ENCODE measurements around the gene MUC5B. TPM values are rescaled to one million over a fixed set of nuclear protein-coding genes. Genes with fewer than 3 reads are reported as not detected.
"Not testable (repeated sequence)": the region's sequence is repeated elsewhere in the genome, so short reads cannot be mapped to it uniquely, and the experiment has no call there.

MUC5B gene
- total RNA-seq, 1 donor from 2014 or later: not detected

GRCh38 chr11:1251236-1251770 lies 28.4 kb downstream of the MUC5B start:
- DNase-seq: no peak

GRCh38 chr11:1252371-1253102 lies 29.7 kb downstream of the MUC5B start:
- no peak for DNase-seq

- DNase-seq: no peak
Measured at GRCh38 chr11:1253103-1253485, 30.2 kb downstream of the MUC5B start.

GRCh38 chr11:1254086-1254648 lies 31.3 kb downstream of the MUC5B start:
- no peak for DNase-seq

- DNase-seq: no peak
Measured at GRCh38 chr11:1254733-1255132, 31.9 kb downstream of the MUC5B start.

- DNase-seq: no peak
Measured at GRCh38 chr11:1255151-1255550, 32.3 kb downstream of the MUC5B start.

- DNase-seq: no peak
Measured at GRCh38 chr11:1256257-1257045, 33.6 kb downstream of the MUC5B start.

- DNase-seq: no peak
Measured at GRCh38 chr11:1257366-1257765, 34.5 kb downstream of the MUC5B start.

GRCh38 chr11:1257916-1258315 lies 35.0 kb downstream of the MUC5B start:
- DNase-seq: no peak

GRCh38 chr11:1258401-1259075 lies 35.7 kb downstream of the MUC5B start:
- no peak for DNase-seq

GRCh38 chr11:1259076-1259461 lies 36.2 kb downstream of the MUC5B start:
- DNase-seq: no peak

GRCh38 chr11:1259561-1259960 lies 36.7 kb downstream of the MUC5B start:
- DNase-seq: no peak

- DNase-seq: no peak
Measured at GRCh38 chr11:1260023-1260501, 37.2 kb downstream of the MUC5B start.

- DNase-seq: no peak
Measured at GRCh38 chr11:1260620-1261019, 37.8 kb downstream of the MUC5B start.

GRCh38 chr11:1261241-1262071 lies 38.6 kb downstream of the MUC5B start:
- no peak for DNase-seq

GRCh38 chr11:1262172-1263006 lies 39.5 kb downstream of the MUC5B start:
- DNase-seq: peak; percentile 88

- no peak for DNase-seq
Measured at GRCh38 chr11:1263010-1263409, 40.1 kb downstream of the MUC5B start.

GRCh38 chr11:1264444-1264843 lies 41.6 kb downstream of the MUC5B start:
- not testable (repeated sequence) for DNase-seq

GRCh38 chr11:1265480-1265879 lies 42.6 kb downstream of the MUC5B start:
- DNase-seq: not testable (repeated sequence)

GRCh38 chr11:1266976-1267375 lies 44.1 kb downstream of the MUC5B start:
- not testable (repeated sequence) for DNase-seq
